Endothelial cell of umbilical vein (primary cell): Measurements from ENCODE around the gene CENPL. TPM values are rescaled to one million over a fixed set of nuclear protein-coding genes. Genes with fewer than 3 reads are reported as not detected.

Source experiments
- BruUV-seq: library from RNA; stranded (reverse); fragments of 400-500 nt; replicated peaks from 2 replicates; lab custom pipeline; 2021; lab: Mats Ljungman, UMichigan
- CTCF ChIA-PET: fragments of 300-600, 350-600 bp; sonication (Branson Sonifier 250); formaldehyde crosslinking; loops from one replicate; lab custom pipeline; 2021; ENCODE audit warnings: antibody characterized with exemption, inconsistent platforms; lab: Charles Lee
- POLR2A ChIA-PET: fragments of 300-600, 350-600 bp; sonication (Branson Sonifier 250); formaldehyde crosslinking; loops from one replicate; lab custom pipeline; 2021; ENCODE audit warnings: antibody characterized with exemption, inconsistent platforms; lab: Charles Lee
- DNase-seq: peaks from one replicate; pipeline ENCODE4 v3.0.0-alpha.2; 2011; ENCODE audit warnings: low read depth, low spot score
- FAIRE-seq: peaks from 2 replicates; lab custom pipeline; 2011; peaks lifted over from hg19 to GRCh38; lab: Jason Lieb, UNC
- H2AFZ ChIP-seq: 2 replicates; pipeline ENCODE4 v1.6.0; 2012; ENCODE audit warnings: low read depth, low read length, control low read depth, inconsistent platforms
- H3K27ac ChIP-seq: 2 replicates; pipeline ENCODE4 v1.5.1; 2011; ENCODE audit warnings: low read depth, mild to moderate bottlenecking, control low read depth, low read length, moderate library complexity; ENCODE audit not compliant: insufficient read depth
- H3K27me3 ChIP-seq, 2 experiments: 2 replicates each; pipeline versions ENCODE4 v1.6.0 to v1.6.1; 2011; ENCODE audit warnings: low read length in 2 of 2, mixed read lengths in 1 of 2; ENCODE audit not compliant: control insufficient read depth in 2 of 2, insufficient read depth in 2 of 2
- H3K36me3 ChIP-seq, 2 experiments: 2 replicates in 1 of 2; 3 replicates in 1 of 2; pipeline ENCODE4 v1.5.1; 2011; ENCODE audit warnings: low read length in 2 of 2, mild to moderate bottlenecking in 1 of 2, moderate library complexity in 1 of 2; ENCODE audit not compliant: control insufficient read depth in 2 of 2, insufficient read depth in 2 of 2; ENCODE audit errors: extremely low read depth in 1 of 2
- H3K4me1 ChIP-seq: 3 replicates; pipeline ENCODE4 v1.5.1; 2011; ENCODE audit warnings: mild to moderate bottlenecking, low read length; ENCODE audit not compliant: control insufficient read depth, insufficient read depth; ENCODE audit errors: extremely low read depth
- H3K4me2 ChIP-seq: 2 replicates; pipeline ENCODE4 v1.6.1; 2011; ENCODE audit warnings: low read length, control low read depth, mixed read lengths; ENCODE audit not compliant: insufficient read depth
- H3K4me3 ChIP-seq, 3 experiments: fragments of 200-600 bp in 1 of 3; sonication (generic), shearing (Covaris generic) in 1 of 3; replicated peaks in 1 of 3; 2 replicates each; pipeline ENCODE4 v1.5.1; 2011 to 2016; ENCODE audit warnings: control low read depth in 3 of 3, low read length in 3 of 3, mild to moderate bottlenecking in 2 of 3, inconsistent platforms in 1 of 3, low read depth in 1 of 3, moderate library complexity in 1 of 3; ENCODE audit not compliant: insufficient read depth in 1 of 3
- H3K79me2 ChIP-seq: 2 replicates; pipeline ENCODE4 v1.6.0; 2012; ENCODE audit warnings: low read length, inconsistent platforms; ENCODE audit not compliant: control insufficient read depth, insufficient read depth
- H3K9ac ChIP-seq: replicated peaks from 2 replicates; pipeline ENCODE3; 2011; ENCODE audit warnings: low read length, control low read depth; ENCODE audit not compliant: insufficient read depth; ENCODE audit errors: extremely low read depth
- H3K9me1 ChIP-seq: replicated peaks from 3 replicates; pipeline ENCODE4 v1.6.0; 2011; ENCODE audit warnings: mild to moderate bottlenecking, low read length; ENCODE audit not compliant: control insufficient read depth, insufficient read depth; ENCODE audit errors: extremely low read depth
- H3K9me3 ChIP-seq: replicated peaks from 2 replicates; pipeline ENCODE4 v1.5.1; 2012; ENCODE audit warnings: low read length, inconsistent platforms; ENCODE audit not compliant: control insufficient read depth, insufficient read depth
- H4K20me1 ChIP-seq: replicated peaks from 2 replicates; pipeline ENCODE3; 2011; ENCODE audit warnings: mild to moderate bottlenecking, low read length; ENCODE audit not compliant: control insufficient read depth, insufficient read depth; ENCODE audit errors: extremely low read depth
- EZH2 ChIP-seq: IDR thresholded peaks from 2 replicates; pipeline ENCODE4 v1.6.1; 2012; ENCODE audit warnings: borderline replicate concordance, low read depth, mild to moderate bottlenecking, moderate library complexity, low read length, inconsistent platforms; ENCODE audit not compliant: severe bottlenecking
- FOS ChIP-seq: IDR thresholded peaks from 2 replicates; pipeline ENCODE4 v1.6.1; 2011; ENCODE audit warnings: mild to moderate bottlenecking, low read length, moderate library complexity, borderline replicate concordance; ENCODE audit not compliant: insufficient read depth
- GATA2 ChIP-seq: IDR thresholded peaks from 2 replicates; pipeline ENCODE4 v1.7.0; 2011; ENCODE audit warnings: low read depth, mild to moderate bottlenecking, moderate library complexity, mixed read lengths, low read length; ENCODE audit not compliant: insufficient read length, insufficient read depth
- JUN ChIP-seq: IDR thresholded peaks from 2 replicates; pipeline ENCODE4 v1.6.1; 2011; ENCODE audit warnings: borderline replicate concordance, low read depth; ENCODE audit not compliant: insufficient read length, insufficient read depth
- MAX ChIP-seq: IDR thresholded peaks from 2 replicates; pipeline ENCODE4 v1.6.1; 2011; ENCODE audit not compliant: insufficient read depth, insufficient read length
- MYC ChIP-seq: IDR thresholded peaks from one replicate; pipeline ENCODE4 v1.6.1; 2011; ENCODE audit warnings: mild to moderate bottlenecking, low read depth, low read length
- POLR2A ChIP-seq: IDR thresholded peaks from 2 replicates; pipeline ENCODE4 v1.6.1; 2012; ENCODE audit warnings: low read depth, mild to moderate bottlenecking, control low read depth, low read length
- POLR2AphosphoS5 ChIP-seq: IDR thresholded peaks from 2 replicates; pipeline ENCODE4 v1.6.1; 2012; ENCODE audit warnings: low read depth, mild to moderate bottlenecking, control low read depth, low read length, moderate library complexity; ENCODE audit not compliant: insufficient read depth
- dilution Hi-C: fragments of 300-500 bp; cut with MboI; formaldehyde crosslinking; loops from one replicate; pipeline ENCODE4 v1.15.0; 2019; ENCODE audit warnings: low sequenced_read_pairs; ENCODE audit not compliant: extremely low pct_ligation_motif_present
- intact Hi-C: fragments of 100-400 bp; cut with micrococcal nuclease; formaldehyde crosslinking; loops from one replicate; pipeline ENCODE4 v1.10.0; 2022
- polyA plus RNA-seq, 4 experiments: library from polyadenylated mRNA; depleted of rRNA in 3 of 4; stranded (reverse) in 3 of 4; unstranded in 1 of 4; fragments of >200 nt; gene quantifications; 2 replicates each; pipeline versions ENCODE4 v1.2.1 to v1.2.3, GENCODE V29; 2011 to 2012; ENCODE audit warnings: missing spikeins in 1 of 4
- total RNA-seq: library from RNA; stranded (reverse); gene quantifications from 2 replicates; pipeline ENCODE4 v1.2.3, GENCODE V29; 2021
- TF ChIP-seq, protein P1 (sequence below), 2 donors: IDR thresholded peaks; 1 replicate in 1 of 2; 2 replicates in 1 of 2; pipeline ENCODE4 v1.5.1; 2011; ENCODE audit warnings: low read length in 2 of 2, mild to moderate bottlenecking in 2 of 2, moderate library complexity in 2 of 2, control low read depth in 1 of 2, inconsistent platforms in 1 of 2, low read depth in 1 of 2; ENCODE audit not compliant: insufficient read depth in 1 of 2; ENCODE audit errors: extremely low read depth in 1 of 2

The CENPL gene
- total and polyA plus RNA-seq, 2 donors (not counting 3 experiments of a cell fraction or from before 2014, with no cell fraction given): 5.9 to 20.8 TPM

- POLR2A ChIA-PET: no interaction called here
- Histone ChIP-seq H2AFZ (no peak overlapping the region), H3K4me3 (no peak overlapping the region), H3K9me3 (no peaks in the 10 kb centered on the region), H3K9ac (no peak overlapping the region), H3K27ac (no peak overlapping the region), H3K4me2 (no peak overlapping the region), H3K4me1 (no peaks in the 10 kb centered on the region), H3K9me1 (no peaks in the 10 kb centered on the region), H3K79me2 (no peaks in the 10 kb centered on the region), H4K20me1 (no peaks in the 10 kb centered on the region), H3K36me3 (peaks cover 10 to 12% of the 10 kb centered on the region in 2 experiments), H3K27me3 (no peaks in the 10 kb centered on the region)
- TF ChIP-seq, protein P1, sequence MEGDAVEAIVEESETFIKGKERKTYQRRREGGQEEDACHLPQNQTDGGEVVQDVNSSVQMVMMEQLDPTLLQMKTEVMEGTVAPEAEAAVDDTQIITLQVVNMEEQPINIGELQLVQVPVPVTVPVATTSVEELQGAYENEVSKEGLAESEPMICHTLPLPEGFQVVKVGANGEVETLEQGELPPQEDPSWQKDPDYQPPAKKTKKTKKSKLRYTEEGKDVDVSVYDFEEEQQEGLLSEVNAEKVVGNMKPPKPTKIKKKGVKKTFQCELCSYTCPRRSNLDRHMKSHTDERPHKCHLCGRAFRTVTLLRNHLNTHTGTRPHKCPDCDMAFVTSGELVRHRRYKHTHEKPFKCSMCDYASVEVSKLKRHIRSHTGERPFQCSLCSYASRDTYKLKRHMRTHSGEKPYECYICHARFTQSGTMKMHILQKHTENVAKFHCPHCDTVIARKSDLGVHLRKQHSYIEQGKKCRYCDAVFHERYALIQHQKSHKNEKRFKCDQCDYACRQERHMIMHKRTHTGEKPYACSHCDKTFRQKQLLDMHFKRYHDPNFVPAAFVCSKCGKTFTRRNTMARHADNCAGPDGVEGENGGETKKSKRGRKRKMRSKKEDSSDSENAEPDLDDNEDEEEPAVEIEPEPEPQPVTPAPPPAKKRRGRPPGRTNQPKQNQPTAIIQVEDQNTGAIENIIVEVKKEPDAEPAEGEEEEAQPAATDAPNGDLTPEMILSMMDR (IDR thresholded peaks at IDR 0.05; ENCODE audit: extremely low read depth in 1 of 2, insufficient read depth in 1 of 2, low read depth in 1 of 2, low read length in 2 of 2): no peak
- TF ChIP-seq MAX: no peak
- TF ChIP-seq MYC: no peak
- TF ChIP-seq EZH2: no peak
- CTCF ChIA-PET: no interaction called here
- no peak for DNase-seq
- no TSS peak for BruUV-seq
- intact Hi-C loops (no loop called here), dilution Hi-C loops (no loop called here)
- no peak for FAIRE-seq
These were observed 66.6 kb downstream of the CENPL start for GRCh38 chr1:173758110-173758509.

- dilution Hi-C loops (no loop called here), intact Hi-C loops (no loop called here)
- POLR2A ChIA-PET: no interaction called here
- Histone ChIP-seq H3K9me1 (no peaks in the 10 kb centered on the region), H2AFZ (no peak overlapping the region), H3K4me3 (no peak overlapping the region), H3K4me1 (no peaks in the 10 kb centered on the region), H3K9me3 (no peaks in the 10 kb centered on the region), H3K36me3 (peaks cover 10 to 14% of the 10 kb centered on the region in 2 experiments), H3K27me3 (no peaks in the 10 kb centered on the region), H3K9ac (no peak overlapping the region), H3K27ac (no peak overlapping the region), H3K4me2 (no peak overlapping the region), H3K79me2 (no peaks in the 10 kb centered on the region), H4K20me1 (no peaks in the 10 kb centered on the region)
- FAIRE-seq: no peak
- no peak for TF ChIP-seq FOS
- no peak for TF ChIP-seq POLR2AphosphoS5
- no peak for TF ChIP-seq EZH2
- no peak for TF ChIP-seq JUN
- no peak for TF ChIP-seq MYC
- TF ChIP-seq, protein P1 (IDR thresholded peaks at IDR 0.05; ENCODE audit: extremely low read depth in 1 of 2, insufficient read depth in 1 of 2, low read depth in 1 of 2, low read length in 2 of 2): no peak
- no peak for TF ChIP-seq POLR2A
- no peak for TF ChIP-seq GATA2
- TF ChIP-seq MAX: no peak
- CTCF ChIA-PET: no interaction called here
- BruUV-seq: no TSS peak
- DNase-seq: no peak
These were observed 67.0 kb downstream of the CENPL start for GRCh38 chr1:173757666-173758065.
